NCI-H510A (cell line): ENCODE data around the gene SSTR5.
"Not testable (repeated sequence)": the region's sequence is repeated elsewhere in the genome, so short reads cannot be mapped to it uniquely, and the experiment has no call there.

ENCODE experiments used
- DNase-seq: peaks from one replicate; lab custom pipeline; 2025; lab: John Stamatoyannopoulos, UW

The SSTR5 gene

GRCh38 chr16:1072526-1073261 lies at the start of gene SSTR5:
Gene SSTR5 (plus strand): TSS chr16:1072747. CDS start chr16:1078869, 6,122 bp downstream.
- no peak for DNase-seq

- DNase-seq = no peak
Measured at GRCh38 chr16:1024138-1024537, 48.4 kb upstream of the SSTR5 start.

- not testable (repeated sequence) for DNase-seq
Measured at GRCh38 chr16:1025183-1025809, 47.3 kb upstream of the SSTR5 start.

DNA sequence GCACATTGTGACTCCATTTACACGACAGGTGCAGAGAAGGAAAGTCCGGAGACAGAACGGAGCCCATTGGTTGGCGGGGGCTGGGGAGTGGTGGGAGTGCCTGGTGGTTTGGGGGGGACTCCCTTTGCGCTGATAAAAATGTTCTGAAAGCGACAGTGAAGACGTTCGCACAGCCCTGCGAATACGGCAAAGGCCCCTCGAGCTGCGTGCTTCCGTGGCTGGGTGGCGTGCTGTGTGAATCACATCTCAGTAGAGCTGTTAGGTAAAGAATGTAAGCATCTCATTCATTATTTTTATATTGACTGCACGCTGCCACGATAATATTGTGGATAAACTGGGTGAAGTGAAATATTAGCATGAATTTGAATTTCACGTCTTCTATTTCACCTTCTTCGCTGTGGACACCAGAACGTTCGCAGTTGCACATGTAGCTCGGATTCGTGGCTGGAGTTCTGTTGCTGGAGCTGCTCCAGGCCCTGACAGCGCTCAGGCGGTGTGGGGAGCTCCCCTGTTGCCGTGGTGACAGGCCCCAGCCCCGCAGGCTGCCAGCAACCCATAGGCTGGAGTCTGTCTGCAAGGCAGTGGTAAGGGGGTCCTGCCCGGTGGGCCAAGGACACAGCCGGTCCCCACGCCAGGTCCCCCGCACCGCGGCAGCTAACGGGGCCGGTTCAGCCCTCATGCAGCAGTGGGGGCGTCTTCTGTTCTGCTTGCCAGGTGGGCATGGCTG lies 46.3 kb upstream of the SSTR5 start:
- DNase-seq = no peak

- DNase-seq = no peak
Measured at GRCh38 chr16:1026784-1027500, 45.6 kb upstream of the SSTR5 start.

- no peak for DNase-seq
Measured at GRCh38 chr16:1027501-1027815, 45.1 kb upstream of the SSTR5 start.

DNA sequence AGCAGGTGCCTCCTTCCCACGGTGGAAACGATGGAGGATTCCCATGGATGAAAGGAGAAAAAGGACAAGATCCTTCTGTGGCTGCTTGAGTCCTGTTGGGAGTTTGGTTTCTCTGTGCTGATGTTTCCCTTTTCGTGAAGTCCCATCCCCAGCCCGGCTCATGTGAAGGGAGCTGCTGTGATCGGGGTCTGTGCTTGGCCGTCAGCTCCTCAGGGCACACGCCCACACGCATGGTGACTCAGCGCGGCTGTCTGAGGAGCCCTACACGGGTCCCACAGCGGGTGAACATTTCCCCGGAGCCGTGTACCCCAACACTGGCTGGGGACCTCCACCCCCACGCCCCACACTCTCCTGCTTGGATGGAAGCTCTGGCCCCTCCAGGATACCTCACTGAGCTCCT lies 44.5 kb upstream of the SSTR5 start:
- no peak for DNase-seq

DNA sequence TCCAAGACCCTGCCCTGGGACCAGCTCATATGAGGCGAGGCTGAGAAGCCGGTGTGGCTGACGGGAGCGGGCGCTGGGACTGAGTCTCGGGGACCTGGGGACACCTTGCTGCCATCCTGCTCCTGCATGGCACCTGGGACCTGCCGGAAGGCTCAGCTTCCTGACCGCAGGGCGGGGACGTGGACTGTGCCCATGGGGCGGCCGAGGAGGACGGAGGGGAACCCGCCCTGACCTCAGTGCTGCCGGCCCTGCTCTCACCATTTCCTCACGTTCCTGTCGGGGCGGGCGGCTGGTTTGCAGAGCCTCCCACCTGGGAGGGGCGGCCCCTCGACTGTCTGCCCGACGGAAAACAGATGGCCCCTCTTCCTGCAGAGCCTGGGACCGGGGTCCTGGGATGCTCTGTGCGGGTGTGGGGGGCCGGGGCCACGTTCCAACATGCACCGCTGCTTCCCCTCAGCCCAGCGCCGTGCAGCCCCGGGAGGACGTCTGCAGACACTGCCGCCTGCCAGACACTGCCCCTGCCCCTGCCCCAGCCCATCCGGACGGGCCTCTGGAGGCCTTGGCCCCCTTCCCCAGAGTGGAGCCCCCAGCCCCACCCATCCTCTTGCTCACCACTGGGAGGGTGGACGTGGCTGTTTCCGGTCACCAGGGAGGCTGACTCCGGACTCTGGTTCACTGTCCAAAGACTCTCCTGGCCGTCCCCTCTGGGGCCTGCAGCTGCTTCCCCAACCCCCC lies 43.9 kb upstream of the SSTR5 start:
- no peak for DNase-seq

DNA sequence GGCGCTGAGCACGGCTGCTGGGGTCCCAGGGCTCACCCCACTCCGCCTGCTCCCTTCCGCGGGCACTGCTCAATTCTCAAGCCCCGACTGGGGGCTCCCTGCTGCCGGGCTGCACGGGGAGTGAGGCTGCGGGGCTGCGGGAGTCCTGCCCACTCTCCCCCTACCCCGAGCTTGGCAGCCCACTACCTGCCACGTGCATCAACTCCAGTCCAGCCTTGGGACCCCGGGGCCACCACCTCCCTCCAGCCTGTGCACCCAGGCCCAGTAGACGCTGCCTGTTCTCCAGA lies 43.3 kb upstream of the SSTR5 start:
- no peak for DNase-seq

- DNase-seq = no peak
Measured at GRCh38 chr16:1030473-1030901, 42.1 kb upstream of the SSTR5 start.

GRCh38 chr16:1031666-1032065 lies 40.9 kb upstream of the SSTR5 start:
- DNase-seq = no peak

GRCh38 chr16:1032607-1033006 lies 39.9 kb upstream of the SSTR5 start:
- DNase-seq = no peak

GRCh38 chr16:1033128-1033679 lies 39.3 kb upstream of the SSTR5 start:
- no peak for DNase-seq

DNA sequence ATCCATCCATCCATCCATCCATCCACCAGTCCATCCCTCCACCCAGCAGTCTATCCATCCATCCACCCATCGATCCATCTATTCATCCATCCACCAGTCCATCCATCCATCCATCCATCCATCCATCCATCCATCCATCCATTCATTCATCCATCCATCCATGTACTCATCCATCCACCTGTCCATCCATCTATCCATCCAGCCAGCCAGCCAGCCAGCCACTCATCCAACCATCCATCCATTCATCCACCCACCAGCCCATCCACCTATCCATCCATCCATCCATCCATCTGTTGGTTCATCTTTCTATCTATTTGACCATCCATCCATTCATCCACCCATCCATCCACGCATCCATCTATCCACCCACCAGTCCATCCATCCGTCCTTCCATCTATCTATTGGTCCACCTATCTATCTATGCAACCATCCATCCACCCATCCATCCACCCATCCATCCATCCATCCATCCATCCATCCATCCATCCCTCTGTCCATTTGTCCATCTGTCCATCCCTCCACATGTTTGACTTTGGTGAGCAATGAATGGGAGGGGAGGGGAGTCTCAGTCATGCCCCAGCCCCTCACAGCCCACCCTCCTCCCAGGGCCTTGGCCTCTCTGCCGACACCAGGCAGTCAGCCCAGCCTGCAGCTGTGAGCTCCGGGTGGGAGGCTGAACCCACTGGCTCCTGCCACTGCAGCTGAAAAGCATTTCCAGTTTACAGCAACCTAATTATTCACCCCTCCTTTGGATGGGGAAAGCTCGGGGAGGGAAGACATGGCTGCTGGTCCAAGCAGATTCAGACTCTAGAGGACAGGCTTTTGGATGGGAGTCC lies 38.1 kb upstream of the SSTR5 start:
- no peak for DNase-seq

DNA sequence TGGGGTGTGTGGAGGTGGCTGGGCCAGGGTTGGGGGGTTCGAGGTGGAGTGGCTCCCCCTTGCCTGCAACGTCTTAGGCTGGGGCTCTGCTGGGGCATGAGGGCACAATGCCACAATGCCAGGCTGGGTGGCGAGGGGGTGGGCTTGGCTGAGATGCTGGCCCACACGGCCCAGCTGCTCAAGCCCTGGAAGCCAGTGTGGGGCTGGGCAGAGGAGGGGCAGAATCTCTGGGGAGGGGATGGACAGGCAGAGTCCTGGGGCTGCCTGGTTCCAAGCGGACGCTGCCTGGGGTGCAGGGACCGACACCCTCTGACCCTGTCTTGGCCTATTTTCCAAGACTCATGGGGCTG lies 37.5 kb upstream of the SSTR5 start:
- DNase-seq = no peak

DNA sequence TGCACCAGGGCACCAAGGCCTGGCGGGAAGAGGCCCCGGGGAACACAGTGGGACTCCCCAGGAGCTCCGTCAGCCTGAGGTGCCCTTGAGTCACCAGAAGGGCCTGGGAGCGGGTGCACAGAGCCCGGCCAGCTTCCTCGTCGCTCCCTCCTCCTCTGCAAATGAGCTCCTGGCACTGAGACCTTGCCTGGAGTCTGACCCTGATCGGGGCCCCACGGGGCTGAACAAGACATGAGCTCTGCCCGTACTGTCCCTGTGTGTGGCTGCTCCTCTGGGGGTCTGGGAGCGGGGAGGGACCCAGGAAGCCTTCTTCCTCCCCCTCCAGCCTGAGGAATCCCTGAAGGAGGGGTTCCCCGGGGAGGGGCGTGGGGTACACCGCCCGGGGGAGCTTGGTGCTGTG lies 36.4 kb upstream of the SSTR5 start:
- DNase-seq = no peak

- DNase-seq = no peak
Measured at GRCh38 chr16:1036726-1037393, 35.7 kb upstream of the SSTR5 start.

DNA sequence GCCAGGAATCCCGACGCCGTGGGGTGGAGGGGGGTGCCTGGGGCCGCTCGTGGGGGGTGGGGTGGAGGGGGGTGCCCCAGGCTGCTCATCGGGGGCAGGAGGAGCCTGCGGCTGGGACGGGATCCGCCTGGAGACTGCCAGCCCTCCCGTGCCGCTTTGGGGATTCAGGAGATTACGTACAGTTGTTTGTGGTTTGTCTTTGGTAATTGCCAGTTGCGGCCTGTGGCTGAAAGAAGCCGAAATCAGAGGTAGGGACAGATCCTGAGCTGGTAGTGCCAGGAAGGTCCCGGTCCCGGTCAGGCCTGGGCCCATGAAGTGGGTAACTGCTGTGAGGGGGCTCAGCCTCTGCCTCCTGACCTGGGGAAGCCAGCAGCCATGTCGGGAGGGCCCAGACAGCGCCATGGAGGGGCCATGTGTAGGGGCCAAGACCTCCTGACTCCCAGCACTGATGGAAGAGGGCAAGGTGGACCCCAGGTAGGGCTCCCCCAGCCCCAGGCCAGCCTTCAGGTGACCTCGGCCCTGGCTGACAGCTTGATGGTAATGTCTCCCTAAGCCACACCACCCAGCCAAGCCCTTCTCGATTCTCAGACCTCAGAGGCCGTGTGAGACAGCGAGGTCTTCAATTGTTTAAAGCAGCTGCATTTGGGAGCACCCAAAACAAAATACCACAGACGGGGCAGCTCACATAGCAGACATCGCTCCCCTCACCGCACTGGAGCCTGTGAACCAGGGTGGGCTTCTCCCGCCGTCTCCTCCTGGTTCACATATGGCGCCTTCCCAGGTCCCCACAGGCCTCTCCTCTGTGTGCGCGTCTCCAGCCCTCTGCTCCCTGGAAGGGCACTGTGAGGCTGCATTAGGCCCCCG lies 34.9 kb upstream of the SSTR5 start:
- DNase-seq = no peak

DNA sequence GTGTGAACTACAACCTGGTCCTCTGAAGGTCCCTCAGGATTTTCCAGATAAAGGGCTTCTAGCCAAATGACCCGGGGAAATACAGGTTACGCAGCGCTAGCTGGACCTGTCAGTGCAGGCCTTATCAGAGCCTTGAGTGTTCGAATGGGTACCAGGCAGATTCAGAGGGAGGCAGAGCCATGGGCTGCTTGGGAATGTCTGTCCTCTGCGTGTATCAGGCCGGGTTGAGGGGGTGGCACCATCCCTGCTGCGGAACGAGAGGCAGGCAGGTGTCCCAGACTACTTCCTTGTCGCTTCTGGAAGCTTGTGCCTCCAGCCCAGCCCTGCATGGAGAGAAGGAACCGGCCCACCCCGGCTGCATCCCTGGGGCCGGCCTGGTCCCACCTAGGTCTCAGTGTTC lies 33.6 kb upstream of the SSTR5 start:
- no peak for DNase-seq

DNA sequence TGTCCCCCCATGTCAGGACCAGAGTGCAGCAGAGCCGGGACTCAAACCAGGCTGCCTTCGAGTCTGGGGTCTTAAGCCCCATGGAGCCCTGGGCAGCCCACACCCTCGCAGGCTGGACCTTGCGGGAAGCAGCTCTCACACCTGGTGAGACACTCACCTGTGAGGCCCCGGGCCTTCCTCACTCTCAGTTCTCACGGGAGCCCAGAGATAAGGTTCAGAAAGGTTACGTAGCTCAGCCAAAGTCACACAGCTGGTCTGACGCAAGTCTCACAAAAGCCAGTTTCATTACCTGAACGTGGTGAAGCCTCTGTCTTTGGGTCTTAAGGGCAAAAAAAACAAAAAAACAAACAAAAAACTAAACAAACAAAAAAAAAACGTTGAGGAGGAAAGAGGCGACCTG lies 32.8 kb upstream of the SSTR5 start:
- DNase-seq = no peak
